Vagina (tissue), 2 donors: ENCODE measurements around the gene DPF3. TPM values are rescaled to one million over a fixed set of nuclear protein-coding genes. Genes with fewer than 3 reads are reported as not detected.

Experiments used
- DNase-seq, 2 donors: peaks; one replicate each; pipeline ENCODE4 v3.0.0-alpha.2; 2017; ENCODE audit errors: extremely low spot score in 2 of 2
- H3K27ac ChIP-seq: fragments of 200-600 bp; sonication (generic); one replicate; pipeline ENCODE4 v1.5.1; 2019
- H3K27me3 ChIP-seq: fragments of 200-600 bp; sonication (generic); one replicate; pipeline ENCODE4 v1.5.1; 2019
- H3K36me3 ChIP-seq, 2 donors: fragments of 200-600 bp; sonication (generic); one replicate each; pipeline ENCODE4 v1.5.1; 2017 to 2019
- H3K4me1 ChIP-seq: fragments of 200-600 bp; sonication (generic); one replicate; pipeline ENCODE4 v1.5.1; 2019
- H3K4me3 ChIP-seq, 2 donors: fragments of 200-600 bp; sonication (generic); 1 replicate in 1 of 2; 2 replicates in 1 of 2; pipeline ENCODE4 v1.5.1; 2016 to 2019
- H3K9me3 ChIP-seq: fragments of 200-600 bp; sonication (generic); one replicate; pipeline ENCODE4 v1.5.1; 2019
- POLR2A ChIP-seq, 2 donors: fragments of 450-650 bp; IDR thresholded peaks; one replicate each; pipeline ENCODE4 v1.6.1; 2017; ENCODE audit warnings: antibody characterized with exemption in 2 of 2, mild to moderate bottlenecking in 2 of 2, moderate library complexity in 2 of 2
- POLR2AphosphoS5 ChIP-seq, 2 donors: sonication (generic); formaldehyde crosslinking; IDR thresholded peaks; one replicate each; pipeline ENCODE4 v1.9.0; 2017; ENCODE audit warnings: antibody characterized with exemption in 2 of 2, mild to moderate bottlenecking in 2 of 2, low read depth in 1 of 2; ENCODE audit not compliant: insufficient read depth in 1 of 2
- intact Hi-C: fragments of 100-400 bp; cut with DNase I; formaldehyde crosslinking; loops from one replicate; pipeline ENCODE4 v1.15.1; 2023
- total RNA-seq: library from RNA; depleted of rRNA; stranded (reverse); fragments of >200 nt; gene quantifications from one replicate; pipeline ENCODE4 v1.2.3, GENCODE V29; 2016
- TF ChIP-seq, protein P1 (sequence below), 3 experiments: fragments of 450-650 bp in 2 of 3; fragments of 200-600 bp in 1 of 3; sonication (generic) in 1 of 3; IDR thresholded peaks; one replicate each; pipeline ENCODE4 v1.5.1; 2017 to 2019; ENCODE audit warnings: antibody characterized with exemption in 3 of 3, mild to moderate bottlenecking in 2 of 3, moderate library complexity in 2 of 3

The DPF3 gene
- total RNA-seq, 1 donor from 2014 or later: not detected

DNA sequence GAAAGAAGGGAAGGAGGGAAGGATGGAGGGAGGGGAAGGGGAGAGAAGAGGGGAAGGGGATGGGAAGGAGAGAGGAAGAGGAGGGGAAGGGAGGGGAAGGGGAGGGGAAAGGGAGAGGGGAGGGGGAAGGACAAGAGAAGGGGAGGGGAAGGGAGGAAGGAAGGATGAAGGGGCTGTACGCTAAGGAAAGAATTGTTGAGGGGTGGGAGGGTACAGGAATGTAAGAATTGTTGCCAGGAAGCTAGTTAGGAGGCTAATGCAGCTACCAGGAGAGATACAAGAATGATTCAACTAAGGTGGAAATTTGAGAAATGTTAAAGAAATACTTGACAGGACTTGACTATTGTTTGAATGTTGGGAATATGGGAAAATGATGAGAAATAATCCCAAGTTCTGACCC lies 261.2 kb downstream of the DPF3 start:
- H3K9me3 ChIP-seq: no peaks in the 10 kb centered on the region
- no peaks in the 10 kb centered on the region for H3K36me3 ChIP-seq
- no peak for DNase-seq
- H3K4me3 ChIP-seq: no peak overlapping the region
- TF ChIP-seq POLR2AphosphoS5 (IDR thresholded peaks at IDR 0.05; ENCODE audit: insufficient read depth in 1 of 2, low read depth in 1 of 2) (no peak), POLR2A (IDR thresholded peaks at IDR 0.05) (no peak)
- TF ChIP-seq, protein P1, sequence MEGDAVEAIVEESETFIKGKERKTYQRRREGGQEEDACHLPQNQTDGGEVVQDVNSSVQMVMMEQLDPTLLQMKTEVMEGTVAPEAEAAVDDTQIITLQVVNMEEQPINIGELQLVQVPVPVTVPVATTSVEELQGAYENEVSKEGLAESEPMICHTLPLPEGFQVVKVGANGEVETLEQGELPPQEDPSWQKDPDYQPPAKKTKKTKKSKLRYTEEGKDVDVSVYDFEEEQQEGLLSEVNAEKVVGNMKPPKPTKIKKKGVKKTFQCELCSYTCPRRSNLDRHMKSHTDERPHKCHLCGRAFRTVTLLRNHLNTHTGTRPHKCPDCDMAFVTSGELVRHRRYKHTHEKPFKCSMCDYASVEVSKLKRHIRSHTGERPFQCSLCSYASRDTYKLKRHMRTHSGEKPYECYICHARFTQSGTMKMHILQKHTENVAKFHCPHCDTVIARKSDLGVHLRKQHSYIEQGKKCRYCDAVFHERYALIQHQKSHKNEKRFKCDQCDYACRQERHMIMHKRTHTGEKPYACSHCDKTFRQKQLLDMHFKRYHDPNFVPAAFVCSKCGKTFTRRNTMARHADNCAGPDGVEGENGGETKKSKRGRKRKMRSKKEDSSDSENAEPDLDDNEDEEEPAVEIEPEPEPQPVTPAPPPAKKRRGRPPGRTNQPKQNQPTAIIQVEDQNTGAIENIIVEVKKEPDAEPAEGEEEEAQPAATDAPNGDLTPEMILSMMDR (IDR thresholded peaks at IDR 0.05): no peak
- H3K27me3 ChIP-seq: no peaks in the 10 kb centered on the region
- no peaks in the 10 kb centered on the region for H3K4me1 ChIP-seq
- intact Hi-C loops: no loop called here
- H3K27ac ChIP-seq: no peak overlapping the region

DNA sequence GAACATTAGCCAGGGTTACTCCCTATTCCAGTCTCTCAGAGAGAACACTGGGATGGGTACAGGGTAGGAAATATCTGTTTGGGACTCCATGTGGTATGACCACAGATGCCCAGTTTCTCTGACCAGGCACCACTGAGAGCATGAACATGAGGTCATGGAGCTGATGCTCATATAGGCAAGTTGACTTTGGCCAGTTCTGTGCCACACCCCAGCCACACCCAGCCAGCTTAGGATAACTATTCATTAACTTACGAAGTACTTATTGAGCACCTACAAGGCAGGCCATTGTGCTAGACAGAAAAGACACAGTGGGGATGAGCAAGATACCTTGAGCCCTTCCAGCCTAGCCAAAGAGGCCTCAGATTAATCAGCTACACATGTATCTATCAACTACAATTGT lies 262.5 kb downstream of the DPF3 start:
- TF ChIP-seq POLR2A (IDR thresholded peaks at IDR 0.05) (no peak), POLR2AphosphoS5 (IDR thresholded peaks at IDR 0.05; ENCODE audit: insufficient read depth in 1 of 2, low read depth in 1 of 2) (no peak)
- TF ChIP-seq, protein P1 (IDR thresholded peaks at IDR 0.05): no peak
- Histone ChIP-seq H3K27ac (no peak overlapping the region), H3K36me3 (no peaks in the 10 kb centered on the region), H3K4me3 (no peak overlapping the region), H3K9me3 (no peaks in the 10 kb centered on the region), H3K4me1 (no peaks in the 10 kb centered on the region), H3K27me3 (no peaks in the 10 kb centered on the region)
- intact Hi-C loops: no loop called here
- peak; percentile 34 to 62 for DNase-seq

DNA sequence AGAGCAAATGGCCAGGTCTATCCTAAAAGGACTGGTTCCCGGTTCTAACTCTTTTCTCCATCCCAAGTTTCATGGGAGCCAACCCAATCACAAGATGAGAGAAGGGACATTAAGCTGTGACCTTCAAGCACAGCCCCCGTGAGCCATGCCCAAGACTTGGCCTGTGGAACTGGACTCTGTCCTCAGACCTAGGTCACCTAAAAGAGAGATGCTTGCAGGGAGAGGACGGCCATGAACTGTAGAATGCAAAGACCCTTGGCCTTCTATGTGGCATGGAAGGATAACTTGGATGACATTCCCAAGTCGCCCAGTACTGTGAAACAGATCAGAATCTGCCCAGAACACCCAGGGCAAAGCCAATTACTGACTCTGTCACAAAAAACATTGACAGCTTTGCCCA lies 263.5 kb downstream of the DPF3 start:
- intact Hi-C loops: no loop called here
- no peaks in the 10 kb centered on the region for H3K36me3 ChIP-seq
- no peaks in the 10 kb centered on the region for H3K9me3 ChIP-seq
- DNase-seq: peak; percentile 52 to 64
- no peaks in the 10 kb centered on the region for H3K27me3 ChIP-seq
- no peak overlapping the region for H3K4me3 ChIP-seq
- no peaks in the 10 kb centered on the region for H3K4me1 ChIP-seq
- TF ChIP-seq POLR2A (IDR thresholded peaks at IDR 0.05): no peak
- no peak overlapping the region for H3K27ac ChIP-seq

DNA sequence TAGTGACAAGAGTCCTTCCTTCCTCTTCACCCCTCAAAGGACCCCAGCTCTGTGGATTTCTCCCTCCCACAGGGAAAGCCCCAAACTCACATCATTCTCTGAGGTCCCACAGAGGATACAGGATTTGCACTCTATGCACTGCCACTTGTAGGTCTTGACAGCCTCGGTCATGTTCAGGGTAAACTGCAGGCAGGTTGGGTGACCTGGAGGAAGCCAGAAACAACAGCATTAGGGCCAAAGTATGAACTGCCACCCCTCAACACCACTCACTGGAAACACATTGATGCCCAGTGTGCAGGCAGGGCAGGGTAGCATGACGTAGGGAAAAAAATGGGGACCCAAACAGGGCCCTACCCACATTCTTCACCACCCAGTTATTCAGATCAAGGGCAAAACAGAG lies 264.4 kb downstream of the DPF3 start:
- TF ChIP-seq POLR2A (IDR thresholded peaks at IDR 0.05) (no peak), POLR2AphosphoS5 (IDR thresholded peaks at IDR 0.05; ENCODE audit: insufficient read depth in 1 of 2, low read depth in 1 of 2) (no peak)
- TF ChIP-seq, protein P1 (IDR thresholded peaks at IDR 0.05): no peak
- DNase-seq: peak; percentile 58 to 67
- intact Hi-C loops: no loop called here
- Histone ChIP-seq H3K4me3 (no peak overlapping the region), H3K4me1 (no peaks in the 10 kb centered on the region), H3K27ac (no peak overlapping the region), H3K9me3 (no peaks in the 10 kb centered on the region), H3K27me3 (no peaks in the 10 kb centered on the region), H3K36me3 (no peaks in the 10 kb centered on the region)

DNA sequence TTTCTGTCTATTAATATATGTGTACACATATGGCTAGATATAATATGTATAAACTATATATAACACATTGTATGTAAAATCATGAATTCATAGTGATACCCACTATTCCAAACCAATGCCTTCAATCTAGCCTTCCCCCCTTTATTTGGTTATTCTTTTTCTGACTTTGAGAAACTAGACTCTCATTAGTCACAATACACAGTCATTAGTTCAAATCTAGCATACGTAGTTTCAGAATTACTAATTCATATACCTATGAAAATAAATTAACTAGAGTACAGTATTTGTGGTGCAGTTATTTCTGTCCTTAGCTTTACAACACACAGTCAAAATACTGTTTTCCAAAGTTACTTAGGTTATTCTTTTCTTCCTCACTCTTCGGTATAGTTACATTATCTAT lies 268.2 kb downstream of the DPF3 start:
- DNase-seq: no peak
- H3K4me1 ChIP-seq: no peaks in the 10 kb centered on the region
- H3K36me3 ChIP-seq: no peaks in the 10 kb centered on the region
- no peak overlapping the region for H3K27ac ChIP-seq
- intact Hi-C loops: no loop called here
- H3K4me3 ChIP-seq: no peak overlapping the region
- H3K9me3 ChIP-seq: no peaks in the 10 kb centered on the region
- TF ChIP-seq, protein P1 (IDR thresholded peaks at IDR 0.05): no peak
- no peak for TF ChIP-seq POLR2AphosphoS5 (IDR thresholded peaks at IDR 0.05; ENCODE audit: insufficient read depth in 1 of 2, low read depth in 1 of 2)
- no peak for TF ChIP-seq POLR2A (IDR thresholded peaks at IDR 0.05)
- H3K27me3 ChIP-seq: no peaks in the 10 kb centered on the region
